HG03103 (cell line): ENCODE data around the gene NECTIN2.
"Not testable (repeated sequence)": the region's sequence is repeated elsewhere in the genome, so short reads cannot be mapped to it uniquely, and the experiment has no call there.

Experiments
- ATAC-seq: cut with Tn5 transposase; IDR thresholded peaks from one replicate; pipeline ENCODE4 v1.9.1; 2021; ENCODE audit warnings: low read depth; ENCODE audit not compliant: unreplicated experiment

Gene NECTIN2

DNA sequence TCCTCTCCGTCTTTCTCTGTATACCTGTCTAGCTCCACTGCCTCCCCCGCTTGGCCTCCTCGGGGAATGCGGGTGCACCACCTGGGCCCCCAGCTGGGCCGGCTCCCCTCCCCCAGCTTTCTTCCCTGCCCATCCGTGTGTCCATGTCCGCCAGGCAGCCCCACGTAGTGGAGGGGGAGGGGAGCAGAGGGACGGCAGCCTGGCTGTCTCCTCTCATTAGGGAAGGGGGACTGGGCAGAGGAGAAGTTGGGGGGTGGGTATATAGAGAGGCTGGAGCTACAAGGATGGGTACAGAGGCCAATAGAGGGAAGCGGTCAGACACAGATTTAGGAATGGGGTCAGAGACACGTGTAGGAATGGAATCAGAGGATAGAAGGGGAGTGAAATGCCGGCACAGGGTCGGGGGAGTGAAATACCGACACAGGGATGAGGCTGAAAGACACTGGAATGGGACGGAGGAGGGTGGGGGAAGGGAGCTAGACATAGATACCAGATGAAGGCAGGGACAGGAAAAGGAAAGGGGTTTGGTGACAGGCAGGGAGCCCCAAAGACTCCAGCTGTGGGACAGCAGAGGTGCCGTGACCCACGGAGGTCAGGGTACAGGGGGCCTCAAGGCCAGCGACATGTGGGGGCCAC, 2.8 kb downstream of the NECTIN2 start:
- no peak for ATAC-seq

DNA sequence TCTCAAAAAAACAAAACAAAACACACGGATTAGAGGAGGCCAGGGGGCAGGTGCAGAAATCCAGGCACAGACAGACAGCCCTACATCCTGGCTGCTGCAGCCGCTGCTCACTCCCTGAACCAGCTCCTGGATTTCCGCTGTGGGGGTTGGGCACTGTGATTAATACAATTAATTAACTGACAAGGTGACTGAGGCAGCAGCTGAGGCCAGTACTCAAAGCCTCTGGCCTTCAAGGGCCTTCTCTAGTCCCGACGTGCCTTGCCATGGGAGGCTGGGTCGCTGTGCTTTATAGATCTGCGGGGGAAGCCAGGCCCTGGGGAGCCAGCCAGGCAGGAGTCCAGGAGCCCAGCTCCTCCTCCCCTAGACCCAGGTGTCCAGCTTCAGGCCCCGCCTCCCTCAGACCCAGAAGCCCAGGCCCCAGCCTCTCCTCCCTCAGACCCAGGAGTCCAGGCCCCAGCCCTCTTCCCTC, 4.6 kb downstream of the NECTIN2 start:
- ATAC-seq, result no peak

DNA sequence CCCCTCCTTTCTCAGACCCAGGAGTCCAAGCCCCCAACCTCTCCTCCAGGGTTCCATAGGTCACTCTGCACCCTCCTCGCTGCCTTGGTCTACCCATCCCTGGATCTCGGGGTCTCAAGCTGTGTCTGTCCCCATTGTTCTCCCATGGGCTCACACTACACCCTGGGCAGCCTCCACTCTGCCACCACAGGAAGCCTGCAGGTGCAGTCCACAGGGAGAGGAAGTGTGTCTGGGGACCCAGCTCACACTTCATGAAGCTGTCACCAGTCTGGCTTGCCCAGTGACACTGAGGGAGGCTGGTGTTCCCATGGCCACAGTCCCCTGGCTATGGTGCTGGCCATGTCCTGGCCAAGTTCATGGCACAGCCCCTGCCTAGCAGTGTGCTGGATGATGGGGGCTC, 5.3 kb downstream of the NECTIN2 start:
- no peak for ATAC-seq

DNA sequence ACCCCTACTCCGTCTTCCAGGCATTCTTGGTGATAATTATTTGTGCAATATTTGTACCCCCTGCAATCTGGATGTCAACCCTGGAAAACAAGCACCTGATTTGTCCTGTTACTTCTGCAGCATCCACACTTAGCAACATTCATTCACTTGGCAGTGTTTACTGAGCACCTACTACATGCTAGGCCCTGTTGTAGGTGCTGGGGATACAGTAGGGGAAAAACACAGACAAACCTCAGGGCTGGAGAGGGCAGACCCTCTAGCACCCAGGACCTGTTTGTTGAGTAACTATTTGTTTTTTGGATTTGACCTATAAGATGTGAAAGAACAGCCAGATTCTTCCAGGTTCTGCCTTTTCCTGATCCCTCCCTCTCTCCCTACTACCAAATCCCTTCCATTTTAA, 9.5 kb downstream of the NECTIN2 start:
- ATAC-seq, result no peak

DNA sequence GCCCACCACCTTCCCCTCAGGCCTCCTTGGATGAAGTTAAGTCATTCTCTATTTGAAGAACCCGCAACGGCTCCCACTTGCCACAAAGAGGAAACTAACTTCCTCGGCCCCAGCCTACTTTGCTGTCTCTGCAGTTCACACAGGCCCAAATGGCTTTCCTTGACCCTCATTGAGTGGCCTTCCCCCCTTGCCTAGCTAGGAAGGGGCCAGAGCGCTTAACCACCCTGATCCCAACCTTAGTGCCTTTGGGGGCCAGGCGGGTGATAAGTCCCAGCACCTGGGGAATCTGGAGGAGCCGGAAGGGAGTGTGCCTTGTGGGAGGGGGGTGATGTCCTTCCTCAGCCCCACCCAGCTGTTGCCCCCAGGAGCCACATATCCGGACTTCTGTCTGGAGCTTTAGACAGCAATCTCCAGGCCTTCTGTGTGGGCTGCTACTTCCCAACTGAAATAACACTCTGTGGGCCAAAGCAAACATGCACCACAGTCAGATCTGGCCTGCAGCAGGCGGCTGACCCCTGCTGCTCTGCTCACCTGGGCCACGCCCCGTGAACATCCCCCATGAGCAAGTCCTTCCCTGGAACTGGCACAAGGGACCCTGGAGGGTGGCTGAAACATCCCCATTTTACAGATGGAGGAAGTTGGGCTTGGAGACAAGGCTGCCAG, 10.5 kb downstream of the NECTIN2 start:
- no peak for ATAC-seq

DNA sequence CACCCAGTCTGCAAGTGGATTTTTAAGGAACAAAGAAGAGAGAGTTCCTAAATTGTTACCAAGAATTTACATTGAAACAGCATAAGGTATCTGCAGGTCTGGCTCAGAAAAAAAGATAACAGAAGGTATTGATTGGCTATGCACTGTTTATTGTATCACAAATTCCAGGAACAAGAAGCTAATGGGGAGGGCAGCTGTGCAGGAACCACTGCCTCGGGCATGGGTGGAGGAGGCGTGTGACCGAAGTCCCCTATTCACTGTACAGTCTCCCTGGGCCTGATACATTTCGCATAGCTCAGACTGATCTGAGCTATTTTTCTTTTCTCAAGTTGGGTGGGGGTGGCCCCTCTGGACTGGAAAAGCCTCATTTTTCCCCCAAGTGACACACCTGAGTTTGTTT, 11.7 kb downstream of the NECTIN2 start:
- no peak for ATAC-seq

DNA sequence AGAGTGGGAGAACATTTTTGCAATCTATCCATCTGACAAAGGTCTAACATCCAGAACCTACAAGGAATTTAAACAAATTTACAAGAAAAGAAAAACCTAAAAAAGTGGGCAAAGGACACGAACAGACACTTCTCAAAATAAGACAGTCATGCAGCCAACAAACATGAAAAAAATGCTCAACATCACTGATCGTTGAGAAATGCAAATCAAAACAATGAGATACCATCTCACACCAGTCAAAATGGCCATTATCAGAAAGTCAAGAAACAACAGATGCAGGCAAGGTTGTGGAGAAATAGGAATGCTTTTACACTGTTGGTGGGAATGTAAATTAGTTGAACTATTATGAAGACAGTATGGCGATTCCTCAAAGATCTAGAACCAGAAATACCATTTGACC, 15.5 kb downstream of the NECTIN2 start:
- not testable (repeated sequence) for ATAC-seq

DNA sequence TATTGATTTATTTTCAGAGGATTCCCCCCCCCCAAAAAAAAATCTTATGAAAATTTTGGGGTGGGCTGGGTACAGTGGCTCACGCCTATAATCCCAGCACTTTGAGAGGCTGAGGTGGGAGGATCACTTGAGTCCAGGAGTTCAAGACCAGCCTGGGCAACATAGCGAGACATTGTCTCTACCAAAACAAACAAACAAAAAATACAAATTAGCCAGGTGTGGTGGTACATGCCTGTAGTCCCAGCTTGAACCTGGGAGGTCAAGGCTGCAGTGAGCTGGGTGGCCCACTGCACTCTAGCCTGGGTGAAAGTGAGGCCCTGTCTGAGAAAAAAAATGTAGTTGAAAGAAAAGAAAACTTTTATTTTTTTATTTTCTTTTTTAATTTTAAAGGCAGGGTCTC, 17.9 kb downstream of the NECTIN2 start:
- no peak for ATAC-seq

DNA sequence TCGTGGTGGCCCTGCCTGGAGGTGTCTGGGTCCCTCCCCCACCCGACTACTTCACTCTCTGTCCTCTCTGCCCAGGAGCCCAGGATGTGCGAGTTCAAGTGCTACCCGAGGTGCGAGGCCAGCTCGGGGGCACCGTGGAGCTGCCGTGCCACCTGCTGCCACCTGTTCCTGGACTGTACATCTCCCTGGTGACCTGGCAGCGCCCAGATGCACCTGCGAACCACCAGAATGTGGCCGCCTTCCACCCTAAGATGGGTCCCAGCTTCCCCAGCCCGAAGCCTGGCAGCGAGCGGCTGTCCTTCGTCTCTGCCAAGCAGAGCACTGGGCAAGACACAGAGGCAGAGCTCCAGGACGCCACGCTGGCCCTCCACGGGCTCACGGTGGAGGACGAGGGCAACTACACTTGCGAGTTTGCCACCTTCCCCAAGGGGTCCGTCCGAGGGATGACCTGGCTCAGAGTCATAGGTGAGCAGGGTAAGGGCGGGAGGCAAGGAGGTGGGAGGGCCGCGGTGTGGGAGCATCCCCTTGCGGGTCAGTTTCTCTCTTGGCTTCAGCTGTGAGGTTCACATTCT, 19.2 kb downstream of the NECTIN2 start:
- no peak for ATAC-seq

DNA sequence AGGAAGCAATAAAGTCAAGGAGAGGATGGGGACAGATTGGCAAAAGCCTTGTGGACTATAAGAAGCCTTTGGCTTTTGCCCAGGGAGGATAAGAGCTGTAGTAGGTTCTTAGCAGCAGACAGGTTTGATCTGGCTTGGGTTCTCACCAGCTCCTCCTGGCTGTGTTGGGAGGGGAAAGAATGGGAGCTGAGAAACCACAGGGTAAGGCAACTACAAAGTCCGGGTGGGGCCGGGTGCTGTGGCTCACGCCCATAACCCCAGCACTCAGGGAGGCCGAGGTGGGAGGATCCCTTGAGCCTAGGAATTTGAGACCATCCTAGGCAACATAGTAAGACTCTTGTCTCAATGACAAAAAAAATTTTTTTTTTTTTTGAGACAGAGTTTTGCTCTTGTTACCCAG, 20.6 kb downstream of the NECTIN2 start:
- ATAC-seq, result no peak

DNA sequence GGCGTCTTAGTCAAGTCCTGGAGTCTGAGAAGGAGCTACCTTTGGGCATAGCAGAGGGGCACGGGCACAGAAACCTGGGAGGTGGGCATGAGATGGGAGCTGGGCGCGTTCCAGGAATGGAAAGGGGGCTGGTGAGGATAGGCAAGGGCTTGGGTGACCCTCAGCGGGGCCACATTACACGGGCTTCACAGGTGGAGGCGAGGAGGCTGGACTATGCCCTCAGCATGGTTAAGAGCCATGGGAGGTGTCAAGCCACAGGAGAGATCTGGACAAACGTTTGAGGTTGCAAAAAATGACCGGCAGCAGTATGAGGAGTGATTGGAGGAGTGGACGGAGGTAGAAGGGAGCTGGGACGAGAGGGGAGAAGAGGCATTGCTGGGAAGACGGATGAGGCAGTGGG, 21.5 kb downstream of the NECTIN2 start:
- no peak for ATAC-seq

DNA sequence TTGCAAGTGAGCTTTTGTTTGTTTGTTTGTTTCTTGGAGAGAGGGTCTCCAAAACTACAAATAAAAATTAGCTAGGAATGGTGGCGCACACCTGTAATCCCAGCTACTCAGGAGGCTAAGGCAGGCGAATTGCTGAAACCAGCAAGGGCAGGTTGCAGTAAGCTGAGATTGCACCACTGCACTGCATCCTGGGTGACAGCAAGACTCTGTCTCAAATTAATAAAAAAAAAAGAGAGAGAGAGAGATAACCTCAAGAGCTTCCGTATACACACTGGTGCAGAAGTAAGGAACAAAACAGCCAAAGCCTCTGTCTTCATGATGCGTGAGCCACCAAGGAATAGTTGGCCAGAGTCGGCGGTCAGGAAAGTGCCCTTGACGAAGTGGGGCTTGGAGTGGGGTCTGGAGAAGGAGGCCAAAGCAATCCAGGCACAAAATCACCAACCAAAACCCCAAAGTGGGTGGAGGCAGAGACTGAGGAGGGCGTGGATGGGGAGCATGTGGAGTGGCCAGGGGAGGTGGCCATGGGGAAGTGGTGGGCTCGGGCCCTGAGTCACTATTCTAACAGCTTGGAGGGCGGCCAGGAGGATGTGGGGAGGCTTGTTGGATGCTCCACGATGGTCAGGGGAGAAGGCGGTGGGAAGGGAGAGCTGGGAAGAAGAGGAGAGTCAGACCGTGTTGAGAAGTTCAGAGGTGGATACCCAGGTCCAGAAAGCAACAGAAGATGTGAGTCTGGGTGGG, 23.8 kb downstream of the NECTIN2 start:
- no peak for ATAC-seq

DNA sequence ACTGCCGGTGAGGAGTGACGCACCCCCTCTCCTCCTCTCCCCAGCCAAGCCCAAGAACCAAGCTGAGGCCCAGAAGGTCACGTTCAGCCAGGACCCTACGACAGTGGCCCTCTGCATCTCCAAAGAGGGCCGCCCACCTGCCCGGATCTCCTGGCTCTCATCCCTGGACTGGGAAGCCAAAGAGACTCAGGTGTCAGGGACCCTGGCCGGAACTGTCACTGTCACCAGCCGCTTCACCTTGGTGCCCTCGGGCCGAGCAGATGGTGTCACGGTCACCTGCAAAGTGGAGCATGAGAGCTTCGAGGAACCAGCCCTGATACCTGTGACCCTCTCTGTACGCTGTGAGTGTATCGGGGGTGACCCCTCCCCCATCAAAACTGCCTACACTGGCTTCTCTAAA, 25.7 kb downstream of the NECTIN2 start:
- no peak for ATAC-seq

DNA sequence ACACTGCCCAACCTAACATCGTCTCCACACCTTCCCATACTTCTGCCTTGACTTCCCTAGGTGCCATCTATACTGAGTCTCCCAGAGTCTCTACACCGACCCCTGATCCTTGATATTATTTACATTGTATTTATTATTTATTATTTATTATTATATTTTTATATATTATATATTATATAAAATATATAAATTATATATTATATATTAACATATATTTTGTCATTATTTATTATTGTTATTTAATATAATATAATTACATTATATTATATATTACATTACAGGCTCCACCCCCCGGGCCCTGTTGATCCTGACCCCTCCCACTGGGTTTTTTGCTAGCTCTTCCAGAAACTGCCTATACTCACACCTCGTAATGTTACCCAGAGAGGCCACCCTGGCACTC, 26.6 kb downstream of the NECTIN2 start:
- no peak for ATAC-seq

DNA sequence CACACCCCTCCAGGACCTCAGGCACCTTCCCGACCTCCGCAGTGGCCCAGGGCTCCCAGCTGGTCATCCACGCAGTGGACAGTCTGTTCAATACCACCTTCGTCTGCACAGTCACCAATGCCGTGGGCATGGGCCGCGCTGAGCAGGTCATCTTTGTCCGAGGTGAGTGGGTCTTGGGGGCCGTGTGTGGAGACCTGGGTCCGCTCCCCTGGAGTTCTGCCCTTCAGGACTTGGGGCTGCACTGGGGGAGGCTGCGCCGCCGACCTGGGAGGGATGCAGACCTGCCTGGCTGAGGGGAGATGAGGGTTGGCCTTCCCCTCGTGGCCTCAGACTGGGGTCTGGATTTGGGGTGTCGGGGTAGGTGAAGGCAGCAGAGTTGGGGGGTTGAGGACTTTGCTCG, 28.2 kb downstream of the NECTIN2 start:
- no peak for ATAC-seq

DNA sequence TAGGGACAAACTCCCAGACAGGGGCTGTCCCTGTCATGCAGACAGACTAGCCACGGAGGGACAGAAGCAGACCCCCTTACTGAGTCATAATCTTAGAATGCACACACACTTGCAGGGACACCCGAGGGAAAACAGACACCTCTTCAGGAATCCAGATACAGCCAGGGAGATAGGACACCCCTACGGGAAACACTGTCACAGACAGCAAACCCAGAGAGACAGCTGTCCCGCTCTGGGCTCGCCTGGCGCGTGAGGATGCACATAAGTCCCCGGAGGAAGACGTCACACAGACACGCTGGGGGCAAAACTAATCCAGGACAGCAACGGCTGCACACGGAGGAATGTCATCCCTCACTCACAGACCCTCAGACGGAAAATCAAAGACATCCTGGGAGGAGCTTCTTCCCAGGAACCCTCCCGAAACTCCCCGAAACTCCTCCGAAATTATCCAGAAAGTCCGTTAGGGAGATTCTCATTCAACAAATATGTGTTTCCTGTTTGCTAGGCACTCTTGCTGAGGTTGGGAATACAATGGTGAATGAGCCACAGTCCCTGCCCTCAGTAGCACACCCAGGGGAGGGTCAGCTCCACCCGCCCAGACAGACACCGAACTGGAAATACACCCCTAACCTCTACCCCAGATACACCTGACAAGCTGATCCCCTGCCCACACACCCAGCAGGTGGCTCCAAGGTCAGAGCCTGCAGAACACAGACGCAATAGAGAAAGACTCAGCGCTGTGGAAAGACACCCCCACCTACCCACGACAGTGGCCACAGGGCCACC, 29.8 kb downstream of the NECTIN2 start:
- no peak for ATAC-seq

DNA sequence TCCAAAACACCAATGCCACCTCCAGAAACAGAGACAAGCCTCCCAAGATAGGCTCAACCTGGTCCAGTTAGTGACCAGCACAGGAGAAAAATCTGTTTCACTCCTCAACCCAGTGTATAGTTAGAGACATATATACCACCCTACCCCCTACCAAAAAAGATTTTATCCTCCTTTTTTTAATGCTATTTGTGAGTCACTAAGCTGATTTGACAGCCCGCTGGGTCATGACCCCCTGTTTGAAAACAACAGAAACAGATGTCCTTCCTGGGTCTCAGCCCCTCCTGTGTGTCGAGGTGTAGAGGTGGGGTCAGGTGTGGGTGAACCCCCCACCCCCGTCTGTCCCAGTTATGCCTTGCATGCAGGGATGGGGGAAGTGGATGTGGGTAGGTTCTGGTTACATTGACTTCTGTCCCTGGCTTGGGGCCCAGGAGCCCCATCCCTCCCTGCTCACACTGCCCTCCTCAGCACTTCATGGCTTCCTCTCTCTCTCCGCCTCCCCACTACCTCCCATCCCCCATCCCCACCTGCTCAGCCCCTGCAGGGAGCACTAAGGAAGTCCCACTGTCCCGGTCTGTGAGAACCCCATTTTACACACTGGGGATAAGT, 30.9 kb downstream of the NECTIN2 start:
- ATAC-seq, result no peak

DNA sequence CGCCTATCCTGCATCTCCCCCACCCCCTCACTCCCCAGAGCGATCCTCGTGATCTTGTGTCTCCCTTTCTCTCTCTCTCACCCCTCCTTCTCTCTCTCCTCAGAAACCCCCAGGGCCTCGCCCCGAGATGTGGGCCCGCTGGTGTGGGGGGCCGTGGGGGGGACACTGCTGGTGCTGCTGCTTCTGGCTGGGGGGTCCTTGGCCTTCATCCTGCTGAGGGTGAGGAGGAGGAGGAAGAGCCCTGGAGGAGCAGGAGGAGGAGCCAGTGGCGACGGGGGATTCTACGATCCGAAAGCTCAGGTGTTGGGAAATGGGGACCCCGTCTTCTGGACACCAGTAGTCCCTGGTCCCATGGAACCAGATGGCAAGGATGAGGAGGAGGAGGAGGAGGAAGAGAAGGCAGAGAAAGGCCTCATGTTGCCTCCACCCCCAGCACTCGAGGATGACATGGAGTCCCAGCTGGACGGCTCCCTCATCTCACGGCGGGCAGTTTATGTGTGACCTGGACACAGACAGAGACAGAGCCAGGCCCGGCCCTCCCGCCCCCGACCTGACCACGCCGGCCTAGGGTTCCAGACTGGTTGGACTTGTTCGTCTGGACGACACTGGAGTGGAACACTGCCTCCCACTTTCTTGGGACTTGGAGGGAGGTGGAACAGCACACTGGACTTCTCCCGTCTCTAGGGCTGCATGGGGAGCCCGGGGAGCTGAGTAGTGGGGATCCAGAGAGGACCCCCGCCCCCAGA, 32.2 kb downstream of the NECTIN2 start:
- ATAC-seq, result no peak

DNA sequence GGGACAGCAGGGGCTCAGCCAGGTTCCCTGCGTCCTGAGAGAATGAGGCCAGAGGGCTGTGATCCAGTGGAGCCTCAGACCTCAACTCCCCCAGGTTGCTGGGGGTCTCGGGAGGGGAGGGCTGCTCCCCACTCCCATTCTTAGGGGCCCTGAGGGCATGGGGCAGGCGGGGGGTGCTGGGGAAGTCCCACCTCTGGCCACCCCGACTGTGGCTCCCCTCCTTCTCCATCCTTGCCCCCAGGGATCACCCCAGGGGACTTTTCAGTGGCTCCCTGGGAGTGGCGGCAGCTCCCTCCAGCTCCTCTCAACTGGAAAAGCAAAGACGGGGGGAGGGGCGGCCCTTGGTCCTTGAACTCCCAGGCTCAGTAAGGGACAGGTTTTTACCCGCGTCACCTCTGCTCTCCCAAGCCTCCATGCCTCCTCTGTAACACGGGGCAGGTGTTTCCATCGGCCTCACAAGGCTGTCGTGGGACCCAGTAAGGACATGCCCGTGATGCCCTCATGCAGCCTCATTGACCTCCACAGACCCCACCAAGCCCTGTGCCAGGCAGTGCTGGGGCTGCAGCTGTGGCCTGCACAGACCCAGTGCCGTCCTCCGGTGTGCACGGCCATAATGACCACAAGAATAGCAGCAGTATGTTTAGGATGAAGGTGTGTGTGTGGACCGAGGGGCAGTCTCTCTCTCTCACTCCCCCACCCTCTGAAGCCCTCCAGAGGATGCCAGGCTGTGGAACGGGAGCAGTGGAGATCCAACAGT, 33.4 kb downstream of the NECTIN2 start:
- no peak for ATAC-seq
